ENCODE measurements around the gene M1AP.
"Not testable (repeated sequence)": the region's sequence is repeated elsewhere in the genome, so short reads cannot be mapped to it uniquely, and the experiment has no call there.

Gene M1AP

DNA sequence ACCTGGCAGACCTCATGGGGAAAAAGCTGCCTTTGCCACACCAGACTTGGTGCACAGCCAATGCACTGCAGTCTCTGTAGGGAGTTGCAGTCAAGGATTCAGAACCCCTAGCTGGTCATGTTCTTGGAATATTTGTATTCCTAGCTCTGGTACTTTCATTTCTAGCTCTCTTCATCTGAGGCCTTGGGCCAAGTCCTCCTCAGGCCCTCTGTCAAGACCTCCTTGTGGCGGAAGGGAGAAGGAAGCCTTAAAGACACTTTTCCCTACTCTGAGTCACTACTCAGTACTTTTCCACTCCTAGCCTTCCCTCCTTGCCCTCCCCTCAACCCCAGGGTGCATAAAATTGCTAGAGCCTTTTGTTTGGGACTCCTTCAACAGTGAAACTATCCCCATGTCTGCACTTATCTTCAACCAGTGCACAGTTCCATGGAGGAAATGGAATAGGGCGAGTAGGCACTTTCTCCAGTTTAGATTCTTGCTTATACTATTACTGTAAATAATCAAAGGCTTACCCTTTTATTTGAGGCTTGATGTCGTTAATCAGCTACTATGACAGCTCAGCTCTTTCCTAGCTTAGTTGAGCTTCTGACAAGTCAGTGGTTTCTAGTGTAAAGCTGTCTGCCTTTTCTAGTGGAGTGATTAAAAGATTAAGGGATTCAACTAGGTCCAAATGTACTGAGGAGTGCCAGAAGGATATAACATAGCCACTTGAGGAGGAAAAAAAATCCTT lies 15.8 kb downstream of the M1AP start:
- H3K36me3 ChIP-seq (replicated peaks; ENCODE audit: insufficient read depth, low read length): no peaks in the 10 kb centered on the region
- TF ChIP-seq, protein P1, sequence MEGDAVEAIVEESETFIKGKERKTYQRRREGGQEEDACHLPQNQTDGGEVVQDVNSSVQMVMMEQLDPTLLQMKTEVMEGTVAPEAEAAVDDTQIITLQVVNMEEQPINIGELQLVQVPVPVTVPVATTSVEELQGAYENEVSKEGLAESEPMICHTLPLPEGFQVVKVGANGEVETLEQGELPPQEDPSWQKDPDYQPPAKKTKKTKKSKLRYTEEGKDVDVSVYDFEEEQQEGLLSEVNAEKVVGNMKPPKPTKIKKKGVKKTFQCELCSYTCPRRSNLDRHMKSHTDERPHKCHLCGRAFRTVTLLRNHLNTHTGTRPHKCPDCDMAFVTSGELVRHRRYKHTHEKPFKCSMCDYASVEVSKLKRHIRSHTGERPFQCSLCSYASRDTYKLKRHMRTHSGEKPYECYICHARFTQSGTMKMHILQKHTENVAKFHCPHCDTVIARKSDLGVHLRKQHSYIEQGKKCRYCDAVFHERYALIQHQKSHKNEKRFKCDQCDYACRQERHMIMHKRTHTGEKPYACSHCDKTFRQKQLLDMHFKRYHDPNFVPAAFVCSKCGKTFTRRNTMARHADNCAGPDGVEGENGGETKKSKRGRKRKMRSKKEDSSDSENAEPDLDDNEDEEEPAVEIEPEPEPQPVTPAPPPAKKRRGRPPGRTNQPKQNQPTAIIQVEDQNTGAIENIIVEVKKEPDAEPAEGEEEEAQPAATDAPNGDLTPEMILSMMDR (IDR thresholded peaks at IDR 0.05; ENCODE audit: low read length): no peak
- TF ChIP-seq EZH2 (optimal IDR thresholded peaks at IDR 0.05; ENCODE audit: low read depth, low read length) (no peak), EZH2phosphoT487 (IDR thresholded peaks at IDR 0.05; ENCODE audit: low read length) (no peak)
- no peak overlapping the region for H3K27ac ChIP-seq (ENCODE audit: low read length)
- no peaks in the 10 kb centered on the region for H3F3A ChIP-seq (ENCODE audit: insufficient read depth, low read length)
- H3K9ac ChIP-seq (ENCODE audit: low read length): no peak overlapping the region
- H3K79me2 ChIP-seq (ENCODE audit: low read length): no peaks in the 10 kb centered on the region
- H3K9me3 ChIP-seq (replicated peaks; ENCODE audit: insufficient read depth, low read length): no peaks in the 10 kb centered on the region
- no peaks in the 10 kb centered on the region for H4K20me1 ChIP-seq (ENCODE audit: insufficient read depth, low read length)
- H3K4me3 ChIP-seq (ENCODE audit: low read length): no peak overlapping the region
- H3K4me1 ChIP-seq (ENCODE audit: low read length): no peaks in the 10 kb centered on the region
- H3K4me2 ChIP-seq (ENCODE audit: low read depth, low read length): no peak overlapping the region
- no peaks in the 10 kb centered on the region for H3K27me3 ChIP-seq (replicated peaks; ENCODE audit: insufficient read depth, low read length)
- no peak overlapping the region for H2AFZ ChIP-seq (ENCODE audit: low read length)
- DNase-seq: no peak
- no peaks in the 10 kb centered on the region for H3K9me2 ChIP-seq (replicated peaks; ENCODE audit: insufficient read depth, low read length)

DNA sequence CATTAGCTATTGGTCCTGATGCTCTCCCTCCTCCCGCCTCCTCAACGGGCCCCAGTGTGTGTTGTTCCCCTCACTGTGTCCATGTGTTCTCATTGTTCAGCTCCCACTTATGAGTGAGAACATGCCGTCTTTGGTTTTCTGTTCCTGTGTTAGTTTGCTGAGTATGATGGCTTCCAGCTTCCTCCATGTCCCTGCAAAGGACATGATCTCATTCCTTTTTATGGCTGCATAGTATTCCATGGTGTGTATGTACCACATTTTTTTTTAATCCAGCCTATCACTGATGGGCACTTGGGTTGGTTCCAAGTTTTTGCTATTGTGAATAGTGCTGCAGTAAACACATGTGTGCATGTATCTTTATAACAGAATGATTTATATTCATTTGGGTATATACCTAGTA lies 17.7 kb downstream of the M1AP start:
- H3K9me3 ChIP-seq (replicated peaks; ENCODE audit: insufficient read depth, low read length); H2AFZ ChIP-seq (ENCODE audit: low read length); H3K9me2 ChIP-seq (replicated peaks; ENCODE audit: insufficient read depth, low read length); H3K9ac ChIP-seq (ENCODE audit: low read length); H3K4me1 ChIP-seq (ENCODE audit: low read length); H3K4me2 ChIP-seq (ENCODE audit: low read depth, low read length); H3K4me3 ChIP-seq (ENCODE audit: low read length); H4K20me1 ChIP-seq (ENCODE audit: insufficient read depth, low read length); H3F3A ChIP-seq (ENCODE audit: insufficient read depth, low read length); H3K36me3 ChIP-seq (replicated peaks; ENCODE audit: insufficient read depth, low read length); H3K79me2 ChIP-seq (ENCODE audit: low read length); H3K27ac ChIP-seq (ENCODE audit: low read length); H3K27me3 ChIP-seq (replicated peaks; ENCODE audit: insufficient read depth, low read length); DNase-seq: not testable (repeated sequence)

GRCh38 chr2:74628538-74629105 lies 19.5 kb downstream of the M1AP start:
- no peak for DNase-seq
- Histone ChIP-seq H3K79me2 (ENCODE audit: low read length) (no peaks in the 10 kb centered on the region), H3K4me2 (ENCODE audit: low read depth, low read length) (no peak overlapping the region), H3F3A (ENCODE audit: insufficient read depth, low read length) (no peaks in the 10 kb centered on the region), H3K4me3 (ENCODE audit: low read length) (no peak overlapping the region), H4K20me1 (ENCODE audit: insufficient read depth, low read length) (no peaks in the 10 kb centered on the region), H3K27me3 (replicated peaks; ENCODE audit: insufficient read depth, low read length) (no peaks in the 10 kb centered on the region), H3K9ac (ENCODE audit: low read length) (no peak overlapping the region), H3K27ac (ENCODE audit: low read length) (no peak overlapping the region), H3K4me1 (ENCODE audit: low read length) (no peaks in the 10 kb centered on the region), H3K36me3 (replicated peaks; ENCODE audit: insufficient read depth, low read length) (no peaks in the 10 kb centered on the region), H3K9me3 (replicated peaks; ENCODE audit: insufficient read depth, low read length) (no peaks in the 10 kb centered on the region), H3K9me2 (replicated peaks; ENCODE audit: insufficient read depth, low read length) (no peaks in the 10 kb centered on the region), H2AFZ (ENCODE audit: low read length) (no peak overlapping the region)
- TF ChIP-seq EZH2 (optimal IDR thresholded peaks at IDR 0.05; ENCODE audit: low read depth, low read length) (no peak), EZH2phosphoT487 (IDR thresholded peaks at IDR 0.05; ENCODE audit: low read length) (no peak)

DNA sequence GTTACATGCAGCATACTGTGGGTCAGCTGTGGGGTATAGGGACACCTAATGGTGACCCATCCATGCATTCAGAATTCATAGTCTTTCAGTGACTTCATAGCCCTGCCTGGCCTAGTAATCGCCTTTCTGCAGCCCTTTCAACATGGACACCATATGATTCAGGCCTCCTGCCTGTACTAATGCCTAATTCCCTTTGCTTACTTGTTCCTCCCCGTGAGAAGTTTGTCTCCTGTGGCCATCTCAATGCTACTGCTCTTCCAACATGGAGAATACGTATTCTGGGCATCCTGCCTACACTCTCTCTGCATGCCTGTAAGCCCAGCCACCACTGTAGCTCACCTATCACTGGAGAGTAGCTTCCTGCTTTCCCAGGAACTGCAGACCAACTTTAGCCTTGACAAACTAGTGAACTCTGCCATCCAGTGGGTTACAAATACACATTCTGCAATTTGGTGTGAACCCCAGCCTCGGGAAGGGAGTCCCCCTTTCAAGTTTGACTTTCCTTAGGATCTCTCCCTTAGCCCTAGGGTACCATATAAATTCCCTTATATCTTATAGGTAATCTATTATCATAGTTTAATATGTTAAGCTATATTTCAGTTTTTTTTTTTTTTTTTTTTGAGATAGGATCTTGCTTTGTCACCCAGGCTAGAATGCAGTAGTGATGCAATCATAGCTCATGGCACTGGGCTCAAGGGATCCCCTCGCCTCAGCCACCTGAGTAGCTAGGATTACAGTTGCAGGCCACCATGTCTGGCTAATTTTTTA lies 22.3 kb downstream of the M1AP start:
- Histone ChIP-seq H3K4me1 (ENCODE audit: low read length) (no peaks in the 10 kb centered on the region), H3K9me2 (replicated peaks; ENCODE audit: insufficient read depth, low read length) (no peaks in the 10 kb centered on the region), H3K4me3 (ENCODE audit: low read length) (no peak overlapping the region), H3F3A (ENCODE audit: insufficient read depth, low read length) (no peaks in the 10 kb centered on the region), H3K9ac (ENCODE audit: low read length) (no peak overlapping the region), H3K4me2 (ENCODE audit: low read depth, low read length) (no peak overlapping the region), H3K27me3 (replicated peaks; ENCODE audit: insufficient read depth, low read length) (no peaks in the 10 kb centered on the region), H4K20me1 (ENCODE audit: insufficient read depth, low read length) (no peaks in the 10 kb centered on the region), H3K9me3 (replicated peaks; ENCODE audit: insufficient read depth, low read length) (no peaks in the 10 kb centered on the region), H2AFZ (ENCODE audit: low read length) (no peak overlapping the region; the same call in 1 of the 2 replicates), H3K27ac (ENCODE audit: low read length) (no peak overlapping the region), H3K79me2 (ENCODE audit: low read length) (no peaks in the 10 kb centered on the region), H3K36me3 (replicated peaks; ENCODE audit: insufficient read depth, low read length) (no peaks in the 10 kb centered on the region)
- TF ChIP-seq, protein P1 (IDR thresholded peaks at IDR 0.05; ENCODE audit: low read length): no peak
- TF ChIP-seq EZH2phosphoT487 (IDR thresholded peaks at IDR 0.05; ENCODE audit: low read length): no peak
- TF ChIP-seq EZH2 (optimal IDR thresholded peaks at IDR 0.05; ENCODE audit: low read depth, low read length): no peak
- no peak for DNase-seq

All from MM.1S (cell line).